IMR-90 (cell line): ENCODE measurements around the gene ARHGEF39. TPM values are rescaled to one million over a fixed set of nuclear protein-coding genes. Genes with fewer than 3 reads are reported as not detected.

ENCODE experiments used
- CEBPB ChIP-seq: IDR thresholded peaks from 2 replicates; pipeline ENCODE4 v1.6.1; 2012; ENCODE audit warnings: low read depth, low read length, improper control_type of control experiment
- MXI1 ChIP-seq: IDR thresholded peaks from 2 replicates; pipeline ENCODE4 v1.6.1; 2012; ENCODE audit warnings: low read depth, mild to moderate bottlenecking, low read length, moderate library complexity, borderline replicate concordance
- SMC3 ChIP-seq: fragments of 150-350 bp; IDR thresholded peaks from 2 replicates; pipeline ENCODE4 v1.6.1; 2016; ENCODE audit warnings: low read depth, mild to moderate bottlenecking, antibody characterized with exemption, low read length, moderate library complexity
- polyA plus RNA-seq, 3 experiments: library from polyadenylated mRNA; depleted of rRNA; stranded (reverse); fragments of >200 nt; gene quantifications; 2 replicates each; pipeline ENCODE4 v1.2.3, GENCODE V29; 2012; ENCODE audit warnings: low replicate concordance in 1 of 3
- total RNA-seq: library from RNA; depleted of rRNA; stranded (reverse); fragments of >200 nt; gene quantifications from 2 replicates; pipeline ENCODE4 v1.2.3, GENCODE V29; 2012

Gene ARHGEF39
- total and polyA plus RNA-seq, 2 of the 4 experiments (the other 2 are of a cell fraction): 2.5 to 2.8 TPM

DNA sequence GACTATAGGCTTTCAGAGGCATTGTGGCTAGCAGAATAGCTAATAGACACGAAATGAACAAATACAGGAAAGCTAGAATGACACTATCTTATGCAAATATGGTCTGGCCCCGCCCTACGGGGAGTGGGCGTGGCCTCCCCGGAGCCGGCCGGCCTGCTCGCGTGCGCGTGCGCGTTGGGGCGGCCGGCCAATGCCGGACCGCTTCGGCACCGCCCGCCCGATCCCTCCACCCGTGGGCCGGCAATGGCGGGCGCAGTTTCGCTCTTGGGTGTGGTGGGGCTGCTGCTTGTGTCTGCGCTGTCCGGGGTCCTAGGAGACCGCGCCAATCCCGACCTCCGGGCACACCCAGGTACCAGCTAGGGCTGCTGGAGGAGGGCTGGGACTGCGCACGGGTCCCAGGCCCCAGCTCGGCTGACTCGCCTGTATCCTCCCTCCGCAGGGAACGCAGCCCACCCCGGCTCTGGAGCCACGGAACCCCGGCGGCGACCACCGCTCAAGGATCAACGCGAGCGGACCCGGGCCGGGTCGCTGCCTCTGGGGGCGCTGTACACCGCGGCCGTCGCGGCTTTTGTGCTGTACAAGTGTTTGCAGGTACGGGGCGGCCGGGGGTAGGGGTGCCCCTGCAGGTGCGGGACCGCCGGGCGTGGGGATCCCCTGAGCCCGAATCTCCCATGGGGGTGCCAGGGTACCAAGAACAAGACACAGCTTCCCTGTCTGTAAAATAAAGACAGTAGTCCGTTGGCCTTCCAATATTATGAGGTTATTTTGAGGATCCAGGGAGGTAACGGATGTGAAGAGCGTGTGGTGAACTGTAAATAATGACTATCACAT, 6.6 kb downstream of the ARHGEF39 start, which contains the start of gene CCDC107 (continued):
- TF ChIP-seq SMC3 (no peak; the same call in 1 of the 2 replicates), CEBPB (no peak), MXI1 (peak; percentile 40; the same call in 1 of the 2 replicates)
